HepG2 (cell line): ENCODE measurements around the gene HRH3. TPM values are rescaled to one million over a fixed set of nuclear protein-coding genes. Genes with fewer than 3 reads are reported as not detected.

Source experiments
- AGO2 ChIP-seq: fragments of 200-400 bp; formaldehyde crosslinking; optimal IDR thresholded peaks from 2 replicates; pipeline ENCODE3; 2017; ENCODE audit warnings: mild to moderate bottlenecking, low read depth, low read length, moderate library complexity
- ARNT2 ChIP-seq: sonication (generic); formaldehyde crosslinking; IDR thresholded peaks from 2 replicates; pipeline ENCODE4 v1.8.0; 2022; ENCODE audit warnings: mild to moderate bottlenecking, low read depth, missing genetic modification reagents, moderate library complexity
- CHCHD3 ChIP-seq: sonication (generic); formaldehyde crosslinking; IDR thresholded peaks from 2 replicates; pipeline ENCODE4 v1.8.0; 2022; ENCODE audit warnings: mild to moderate bottlenecking, missing genetic modification reagents, moderate library complexity
- CREB1 ChIP-seq, 2 experiments: fragments of 450-650 bp in 1 of 2; IDR thresholded peaks; 2 replicates each; pipeline ENCODE4 v1.6.1; 2016 to 2017; ENCODE audit warnings: control low read depth in 1 of 2, mild to moderate bottlenecking in 1 of 2, missing compliant biosample characterization in 1 of 2, missing genetic modification characterization in 1 of 2
- JUND ChIP-seq: sonication (generic); formaldehyde crosslinking; IDR thresholded peaks from 2 replicates; pipeline ENCODE4 v1.8.0; 2022; ENCODE audit warnings: mild to moderate bottlenecking, missing genetic modification reagents
- MAF1 ChIP-seq: sonication (generic); formaldehyde crosslinking; IDR thresholded peaks from 2 replicates; pipeline ENCODE4 v1.5.0; 2020; ENCODE audit warnings: missing genetic modification reagents, borderline replicate concordance
- MED1 ChIP-seq: sonication (generic); formaldehyde crosslinking; IDR thresholded peaks from 2 replicates; pipeline ENCODE4 v1.4.0; 2020; ENCODE audit warnings: missing genetic modification reagents
- MTA1 ChIP-seq: sonication (generic); formaldehyde crosslinking; IDR thresholded peaks from 2 replicates; pipeline ENCODE4 v1.4.0; 2020; ENCODE audit warnings: missing genetic modification reagents, mild to moderate bottlenecking, borderline replicate concordance
- RAD21 ChIP-seq: fragments of 450-650 bp; formaldehyde crosslinking; IDR thresholded peaks from 2 replicates; pipeline ENCODE4 v1.5.0; 2020; ENCODE audit warnings: mild to moderate bottlenecking
- REXO4 ChIP-seq: sonication (generic); formaldehyde crosslinking; IDR thresholded peaks from 2 replicates; pipeline ENCODE4 v1.8.0; 2022; ENCODE audit warnings: missing genetic modification reagents, mild to moderate bottlenecking, borderline replicate concordance
- SAFB2 ChIP-seq: sonication (generic); formaldehyde crosslinking; IDR thresholded peaks from 2 replicates; pipeline ENCODE4 v1.5.1; 2020; ENCODE audit warnings: missing genetic modification reagents, low read depth, mild to moderate bottlenecking, borderline replicate concordance
- SATB2 ChIP-seq: sonication (generic); formaldehyde crosslinking; IDR thresholded peaks from 2 replicates; pipeline ENCODE4 v1.5.0; 2020; ENCODE audit warnings: missing genetic modification reagents
- SNRNP70 ChIP-seq: fragments of 200-400 bp; formaldehyde crosslinking; IDR thresholded peaks from 2 replicates; pipeline ENCODE4 v1.6.1; 2017; ENCODE audit warnings: mild to moderate bottlenecking, low read depth, low read length, moderate library complexity
- SOX6 ChIP-seq, 2 experiments: fragments of 450-650 bp in 1 of 2; sonication (generic) in 1 of 2; formaldehyde crosslinking in 1 of 2; IDR thresholded peaks; 2 replicates each; pipeline versions ENCODE4 v1.4.0 to v1.6.1; 2017 to 2020; ENCODE audit warnings: antibody characterized with exemption in 1 of 2, mild to moderate bottlenecking in 1 of 2, missing genetic modification reagents in 1 of 2
- ZNF317 ChIP-seq: sonication (generic); formaldehyde crosslinking; IDR thresholded peaks from 2 replicates; pipeline ENCODE4 v1.5.0; 2020; ENCODE audit warnings: mild to moderate bottlenecking, missing genetic modification reagents
- ZNF577 ChIP-seq: sonication (generic); formaldehyde crosslinking; IDR thresholded peaks from 2 replicates; pipeline ENCODE4 v1.4.0; 2020; ENCODE audit warnings: mild to moderate bottlenecking, low read depth, missing genetic modification reagents, borderline replicate concordance
- polyA plus RNA-seq, 8 experiments: library from polyadenylated mRNA; depleted of rRNA in 3 of 8; stranded (reverse) in 7 of 8; unstranded in 1 of 8; fragments of >200 nt; fragmentation: Illumina TruSeq in 4 of 8; extraction: Trizol in 4 of 8; gene quantifications; 2 replicates each; pipeline versions ENCODE4 v1.2.1 to v1.2.3, GENCODE V29; 2011 to 2016; ENCODE audit warnings: low read depth in 4 of 8, missing spikeins in 1 of 8, mixed read lengths in 1 of 8; ENCODE audit not compliant: insufficient read depth in 1 of 8
- total RNA-seq, 5 experiments: library from RNA; depleted of rRNA; stranded (reverse); fragments of >200 nt; fragmentation: Illumina TruSeq; extraction: Trizol; gene quantifications; 2 replicates each; pipeline ENCODE4 v1.2.3, GENCODE V29; 2016; ENCODE audit warnings: low read depth in 1 of 5
- TF ChIP-seq, protein P1 (sequence below): sonication (generic); formaldehyde crosslinking; IDR thresholded peaks from 2 replicates; pipeline ENCODE4 v1.8.1; 2023; ENCODE audit warnings: mild to moderate bottlenecking, missing genetic modification reagents
- TF ChIP-seq, protein P2 (sequence below): sonication (generic); formaldehyde crosslinking; IDR thresholded peaks from 2 replicates; pipeline ENCODE4 v1.4.0; 2020; ENCODE audit warnings: mild to moderate bottlenecking, missing genetic modification reagents
- TF ChIP-seq, protein P3 (sequence below): sonication (generic); formaldehyde crosslinking; IDR thresholded peaks from 2 replicates; pipeline ENCODE4 v1.5.0; 2020; ENCODE audit warnings: missing genetic modification reagents, mild to moderate bottlenecking, borderline replicate concordance

The HRH3 gene
- total and polyA plus RNA-seq, 2 of the 13 experiments (the other 11 are each of a cell fraction or from before 2014, with no cell fraction given), result 0.18 TPM; not detected in 1

DNA sequence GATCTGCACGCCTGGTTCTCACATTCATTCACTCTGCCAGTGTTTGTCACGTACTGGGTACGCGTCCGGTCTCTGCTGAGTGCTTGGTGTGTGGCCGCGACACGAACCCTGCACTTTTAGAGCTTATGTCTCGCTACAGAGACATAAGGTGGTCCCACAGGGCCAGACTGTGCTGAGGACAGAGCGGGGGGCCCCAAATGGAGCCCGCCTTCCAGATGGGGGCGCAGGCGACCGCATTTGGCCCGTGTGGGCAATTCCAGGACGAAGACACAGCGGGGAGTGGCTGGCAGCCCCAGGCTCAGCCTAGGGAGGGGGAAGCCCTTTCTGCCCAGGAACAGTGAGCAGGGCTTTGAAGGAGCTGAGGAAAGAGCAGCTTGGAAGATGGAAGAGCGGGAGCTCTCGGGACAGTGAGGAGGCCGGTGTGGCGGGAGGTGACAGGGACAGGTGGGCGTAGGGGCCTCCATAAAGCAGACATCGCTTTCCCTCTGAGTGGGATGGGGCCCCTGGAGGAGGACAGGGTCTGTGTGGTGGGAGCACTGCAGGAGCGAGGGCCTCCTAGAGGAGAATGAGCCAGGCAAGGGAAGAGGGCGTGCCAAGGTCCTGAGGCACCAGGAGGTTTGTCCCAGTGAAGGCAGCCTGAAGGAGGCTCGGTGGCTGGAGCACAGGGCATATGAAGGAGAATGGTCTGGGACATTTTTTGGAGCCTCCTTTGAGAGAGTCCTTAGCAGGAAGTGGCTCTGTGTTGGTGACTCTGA, 45.0 kb downstream of the HRH3 start (continued):
- no peak for TF ChIP-seq RAD21 (CRISPR knock-in tag)
- no peak for TF ChIP-seq SAFB2 (CRISPR knock-in tag)
- TF ChIP-seq SOX6 (IDR thresholded peaks at IDR 0.05), result no peak
- TF ChIP-seq SOX6 (CRISPR knock-in tag; IDR thresholded peaks at IDR 0.05), result no peak
- no peak for TF ChIP-seq SNRNP70
- no peak for TF ChIP-seq JUND (CRISPR knock-in tag)
- no peak for TF ChIP-seq REXO4
- TF ChIP-seq CREB1 (IDR thresholded peaks at IDR 0.05), result no peak
- TF ChIP-seq CREB1 (CRISPR knock-in tag; IDR thresholded peaks at IDR 0.05), result no peak
- TF ChIP-seq ZNF577 (CRISPR knock-in tag), result no peak
- TF ChIP-seq MED1 (CRISPR knock-in tag), result no peak
- TF ChIP-seq, protein P1, sequence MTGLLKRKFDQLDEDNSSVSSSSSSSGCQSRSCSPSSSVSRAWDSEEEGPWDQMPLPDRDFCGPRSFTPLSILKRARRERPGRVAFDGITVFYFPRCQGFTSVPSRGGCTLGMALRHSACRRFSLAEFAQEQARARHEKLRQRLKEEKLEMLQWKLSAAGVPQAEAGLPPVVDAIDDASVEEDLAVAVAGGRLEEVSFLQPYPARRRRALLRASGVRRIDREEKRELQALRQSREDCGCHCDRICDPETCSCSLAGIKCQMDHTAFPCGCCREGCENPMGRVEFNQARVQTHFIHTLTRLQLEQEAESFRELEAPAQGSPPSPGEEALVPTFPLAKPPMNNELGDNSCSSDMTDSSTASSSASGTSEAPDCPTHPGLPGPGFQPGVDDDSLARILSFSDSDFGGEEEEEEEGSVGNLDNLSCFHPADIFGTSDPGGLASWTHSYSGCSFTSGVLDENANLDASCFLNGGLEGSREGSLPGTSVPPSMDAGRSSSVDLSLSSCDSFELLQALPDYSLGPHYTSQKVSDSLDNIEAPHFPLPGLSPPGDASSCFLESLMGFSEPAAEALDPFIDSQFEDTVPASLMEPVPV (CRISPR knock-in tag), result no peak
- TF ChIP-seq SATB2 (CRISPR knock-in tag), result no peak
- no peak for TF ChIP-seq ZNF317 (CRISPR knock-in tag)
- TF ChIP-seq AGO2, result peak; percentile 91
- 0 out of 2 replicates have a peak, but pooled peaks have one; percentile 20 for TF ChIP-seq MTA1 (CRISPR knock-in tag)
- TF ChIP-seq, protein P2, sequence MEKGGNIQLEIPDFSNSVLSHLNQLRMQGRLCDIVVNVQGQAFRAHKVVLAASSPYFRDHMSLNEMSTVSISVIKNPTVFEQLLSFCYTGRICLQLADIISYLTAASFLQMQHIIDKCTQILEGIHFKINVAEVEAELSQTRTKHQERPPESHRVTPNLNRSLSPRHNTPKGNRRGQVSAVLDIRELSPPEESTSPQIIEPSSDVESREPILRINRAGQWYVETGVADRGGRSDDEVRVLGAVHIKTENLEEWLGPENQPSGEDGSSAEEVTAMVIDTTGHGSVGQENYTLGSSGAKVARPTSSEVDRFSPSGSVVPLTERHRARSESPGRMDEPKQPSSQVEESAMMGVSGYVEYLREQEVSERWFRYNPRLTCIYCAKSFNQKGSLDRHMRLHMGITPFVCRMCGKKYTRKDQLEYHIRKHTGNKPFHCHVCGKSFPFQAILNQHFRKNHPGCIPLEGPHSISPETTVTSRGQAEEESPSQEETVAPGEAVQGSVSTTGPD, result no peak
- no peak for TF ChIP-seq ARNT2 (CRISPR knock-in tag)
- TF ChIP-seq MAF1 (CRISPR knock-in tag), result no peak
- TF ChIP-seq, protein P3, sequence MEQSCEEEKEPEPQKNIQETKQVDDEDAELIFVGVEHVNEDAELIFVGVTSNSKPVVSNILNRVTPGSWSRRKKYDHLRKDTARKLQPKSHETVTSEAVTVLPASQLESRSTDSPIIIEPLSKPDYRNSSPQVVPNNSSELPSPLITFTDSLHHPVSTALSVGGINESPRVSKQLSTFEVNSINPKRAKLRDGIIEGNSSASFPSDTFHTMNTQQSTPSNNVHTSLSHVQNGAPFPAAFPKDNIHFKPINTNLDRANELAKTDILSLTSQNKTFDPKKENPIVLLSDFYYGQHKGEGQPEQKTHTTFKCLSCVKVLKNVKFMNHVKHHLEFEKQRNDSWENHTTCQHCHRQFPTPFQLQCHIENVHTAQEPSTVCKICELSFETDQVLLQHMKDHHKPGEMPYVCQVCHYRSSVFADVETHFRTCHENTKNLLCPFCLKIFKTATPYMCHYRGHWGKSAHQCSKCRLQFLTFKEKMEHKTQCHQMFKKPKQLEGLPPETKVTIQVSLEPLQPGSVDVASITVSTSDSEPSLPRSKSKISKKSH (CRISPR knock-in tag), result 0 out of 2 replicates have a peak, but pooled peaks have one; percentile 24
- no peak for TF ChIP-seq CHCHD3 (CRISPR knock-in tag)
